WERI-Rb-1 (cell line): Measurements from ENCODE around the gene SCFD2.

Experiments used
- DNase-seq: peaks from one replicate; pipeline ENCODE4 v3.0.0-alpha.2; 2020
- H3K27ac ChIP-seq: fragments of 250-450 bp; sonication (Bioruptor Pico); 2 replicates; pipeline ENCODE4 v1.5.1; 2020; ENCODE audit warnings: mild to moderate bottlenecking, moderate library complexity
- H3K27me3 ChIP-seq: fragments of 250-450 bp; sonication (Bioruptor Pico); 2 replicates; pipeline ENCODE4 v1.5.1; 2021; ENCODE audit warnings: mild to moderate bottlenecking, low read depth, moderate library complexity; ENCODE audit not compliant: insufficient read depth, severe bottlenecking
- H3K36me3 ChIP-seq: fragments of 250-450 bp; sonication (Bioruptor Pico); 2 replicates; pipeline ENCODE4 v1.5.1; 2020; ENCODE audit warnings: mild to moderate bottlenecking, moderate library complexity
- H3K4me3 ChIP-seq: 2 replicates; pipeline ENCODE4 v1.5.1; 2011; ENCODE audit warnings: low read depth, mild to moderate bottlenecking, control low read depth, low read length
- H3K9me3 ChIP-seq: fragments of 250-450 bp; sonication (Bioruptor Pico); 2 replicates; pipeline ENCODE4 v1.5.1; 2021; ENCODE audit warnings: mild to moderate bottlenecking, moderate library complexity; ENCODE audit not compliant: severe bottlenecking
- TF ChIP-seq, protein P1 (sequence below): IDR thresholded peaks from 2 replicates; pipeline ENCODE4 v1.5.1; 2011; ENCODE audit warnings: low read depth, mild to moderate bottlenecking, control low read depth, inconsistent platforms, low read length

The SCFD2 gene

DNA sequence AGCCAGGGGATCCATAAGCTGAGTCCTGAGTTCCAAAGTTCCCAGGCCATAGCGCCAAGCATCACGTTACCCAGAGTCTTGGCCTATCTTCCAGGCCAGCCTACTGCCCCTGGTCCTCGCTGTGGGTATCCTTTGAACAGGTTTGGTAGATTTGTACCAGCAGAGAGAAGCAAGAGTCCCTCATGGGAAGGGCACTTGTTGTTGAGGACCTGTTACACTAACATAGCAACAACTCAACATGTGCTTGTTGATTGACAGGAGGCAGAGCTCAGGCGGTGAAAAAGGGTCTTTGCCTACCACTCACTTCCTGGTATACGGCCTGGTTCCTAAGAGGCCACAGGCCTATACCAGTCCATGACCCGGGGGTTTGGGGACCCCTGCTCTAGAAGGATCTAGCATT lies 365.3 kb downstream of the SCFD2 start:
- Histone ChIP-seq H3K4me3 (no peak overlapping the region), H3K9me3 (no peaks in the 10 kb centered on the region), H3K36me3 (no peaks in the 10 kb centered on the region), H3K27ac (no peak overlapping the region), H3K27me3 (no peaks in the 10 kb centered on the region)
- TF ChIP-seq, protein P1, sequence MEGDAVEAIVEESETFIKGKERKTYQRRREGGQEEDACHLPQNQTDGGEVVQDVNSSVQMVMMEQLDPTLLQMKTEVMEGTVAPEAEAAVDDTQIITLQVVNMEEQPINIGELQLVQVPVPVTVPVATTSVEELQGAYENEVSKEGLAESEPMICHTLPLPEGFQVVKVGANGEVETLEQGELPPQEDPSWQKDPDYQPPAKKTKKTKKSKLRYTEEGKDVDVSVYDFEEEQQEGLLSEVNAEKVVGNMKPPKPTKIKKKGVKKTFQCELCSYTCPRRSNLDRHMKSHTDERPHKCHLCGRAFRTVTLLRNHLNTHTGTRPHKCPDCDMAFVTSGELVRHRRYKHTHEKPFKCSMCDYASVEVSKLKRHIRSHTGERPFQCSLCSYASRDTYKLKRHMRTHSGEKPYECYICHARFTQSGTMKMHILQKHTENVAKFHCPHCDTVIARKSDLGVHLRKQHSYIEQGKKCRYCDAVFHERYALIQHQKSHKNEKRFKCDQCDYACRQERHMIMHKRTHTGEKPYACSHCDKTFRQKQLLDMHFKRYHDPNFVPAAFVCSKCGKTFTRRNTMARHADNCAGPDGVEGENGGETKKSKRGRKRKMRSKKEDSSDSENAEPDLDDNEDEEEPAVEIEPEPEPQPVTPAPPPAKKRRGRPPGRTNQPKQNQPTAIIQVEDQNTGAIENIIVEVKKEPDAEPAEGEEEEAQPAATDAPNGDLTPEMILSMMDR = no peak
- DNase-seq = no peak

DNA sequence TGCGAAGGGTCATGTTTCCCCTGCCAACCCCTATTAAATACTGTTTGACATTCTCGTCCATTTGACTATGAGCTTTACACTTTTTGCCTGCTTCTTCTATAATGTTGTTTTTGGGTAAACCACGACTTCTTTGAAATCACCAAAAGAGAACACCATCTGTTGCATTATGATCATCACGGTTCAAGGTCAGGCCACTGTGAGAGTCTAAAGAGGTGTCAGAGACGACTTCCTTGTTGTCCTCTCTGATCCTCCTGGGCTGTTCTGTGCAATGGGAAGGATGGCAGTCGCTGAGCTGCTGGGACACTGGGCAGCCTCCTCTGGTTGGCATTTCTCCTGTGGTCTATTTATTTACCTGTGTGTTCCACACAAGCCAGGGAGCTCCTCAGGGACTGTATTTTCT lies 366.2 kb downstream of the SCFD2 start:
- no peak overlapping the region for H3K4me3 ChIP-seq
- TF ChIP-seq, protein P1 = no peak
- no peaks in the 10 kb centered on the region for H3K27me3 ChIP-seq
- H3K9me3 ChIP-seq = no peaks in the 10 kb centered on the region
- H3K36me3 ChIP-seq = no peaks in the 10 kb centered on the region
- H3K27ac ChIP-seq = no peak overlapping the region
- no peak for DNase-seq

DNA sequence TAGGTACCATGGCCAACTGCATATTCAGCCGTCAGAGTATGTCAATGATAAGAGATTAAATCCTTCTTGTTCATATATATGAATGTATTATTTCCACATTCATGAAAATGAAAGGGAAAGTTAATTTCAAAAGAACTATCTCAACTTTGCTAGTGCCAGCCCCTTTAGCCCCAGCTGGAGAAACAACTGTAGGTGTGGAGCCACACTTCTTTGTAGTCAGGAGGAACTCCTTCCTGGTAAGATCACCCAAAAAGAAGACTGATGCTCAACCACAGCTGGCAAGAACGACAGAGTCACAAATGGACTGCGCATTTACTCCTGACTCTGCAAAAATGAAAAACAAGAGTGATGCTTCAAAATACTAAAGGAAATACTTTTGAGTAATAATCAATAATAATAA lies 367.4 kb downstream of the SCFD2 start:
- Histone ChIP-seq H3K27ac (no peak overlapping the region), H3K27me3 (no peaks in the 10 kb centered on the region), H3K9me3 (no peaks in the 10 kb centered on the region), H3K4me3 (no peak overlapping the region), H3K36me3 (no peaks in the 10 kb centered on the region)
- no peak for DNase-seq
- TF ChIP-seq, protein P1 = no peak

DNA sequence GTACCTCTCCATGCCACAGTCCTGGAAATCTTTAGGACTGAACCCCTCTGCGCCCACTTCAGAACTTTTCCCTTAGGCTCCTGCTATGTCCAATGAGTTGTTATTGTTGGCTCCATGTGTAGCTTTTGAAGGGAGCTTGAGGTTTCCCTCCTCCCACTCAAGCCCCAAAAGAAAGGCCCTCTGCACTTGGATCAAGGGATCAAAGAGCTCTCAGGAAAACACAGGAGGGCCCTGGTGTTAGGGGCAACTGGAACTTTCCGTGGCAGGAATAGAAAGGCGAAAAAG lies 368.8 kb downstream of the SCFD2 start:
- H3K27ac ChIP-seq = no peak overlapping the region
- DNase-seq = no peak
- no peaks in the 10 kb centered on the region for H3K36me3 ChIP-seq
- no peaks in the 10 kb centered on the region for H3K9me3 ChIP-seq
- no peak overlapping the region for H3K4me3 ChIP-seq
- TF ChIP-seq, protein P1 = no peak
- no peaks in the 10 kb centered on the region for H3K27me3 ChIP-seq

DNA sequence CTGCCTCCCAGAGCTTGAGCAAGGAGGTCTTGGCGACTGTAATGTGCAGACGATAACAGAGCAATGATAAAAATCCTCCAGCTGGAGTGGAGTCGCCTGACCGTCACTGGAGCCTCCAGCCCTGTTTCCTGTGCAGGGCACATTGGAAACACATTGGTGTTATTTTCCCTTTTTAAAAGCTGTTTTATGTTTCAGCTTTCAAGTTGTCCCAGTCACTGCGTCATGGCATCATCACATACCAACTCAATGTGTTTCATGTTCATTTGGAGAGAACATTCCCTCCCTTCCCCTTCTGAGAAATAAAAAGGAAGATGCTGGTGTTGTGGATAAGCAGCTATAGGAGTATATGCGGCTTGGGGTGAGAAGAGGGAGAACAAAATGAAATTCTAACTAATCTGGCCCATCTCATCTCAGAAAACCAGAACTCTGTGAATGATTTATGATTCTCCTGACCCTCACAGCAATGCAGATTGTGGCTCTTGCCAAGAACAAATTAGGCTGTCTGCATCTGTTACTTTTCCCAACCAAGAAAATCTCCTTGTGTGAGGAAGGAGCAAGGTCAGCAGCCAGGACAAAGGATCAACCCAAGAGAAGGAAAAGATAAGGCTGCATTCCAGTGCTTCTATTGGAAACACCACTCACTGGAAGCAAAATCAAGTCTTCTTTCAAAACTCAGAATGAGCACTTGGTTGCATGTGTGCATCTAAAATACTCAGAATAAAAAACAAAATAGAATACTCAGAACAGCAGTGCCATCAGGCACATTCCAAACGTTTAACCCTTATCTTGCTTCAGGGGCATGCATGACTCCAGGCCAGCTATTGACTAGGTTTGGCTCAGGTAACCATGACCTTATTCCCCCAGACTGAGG lies 369.4 kb downstream of the SCFD2 start:
- no peak overlapping the region for H3K4me3 ChIP-seq
- no peak for DNase-seq
- TF ChIP-seq, protein P1 = no peak
- H3K27me3 ChIP-seq = no peaks in the 10 kb centered on the region
- H3K27ac ChIP-seq = no peak overlapping the region
- H3K36me3 ChIP-seq = no peaks in the 10 kb centered on the region
- no peaks in the 10 kb centered on the region for H3K9me3 ChIP-seq
